ENCODE results near the gene NDUFB6.
A peak's percentile ranks its signal among the peaks of the same experiment; 100 is the strongest.

DNA sequence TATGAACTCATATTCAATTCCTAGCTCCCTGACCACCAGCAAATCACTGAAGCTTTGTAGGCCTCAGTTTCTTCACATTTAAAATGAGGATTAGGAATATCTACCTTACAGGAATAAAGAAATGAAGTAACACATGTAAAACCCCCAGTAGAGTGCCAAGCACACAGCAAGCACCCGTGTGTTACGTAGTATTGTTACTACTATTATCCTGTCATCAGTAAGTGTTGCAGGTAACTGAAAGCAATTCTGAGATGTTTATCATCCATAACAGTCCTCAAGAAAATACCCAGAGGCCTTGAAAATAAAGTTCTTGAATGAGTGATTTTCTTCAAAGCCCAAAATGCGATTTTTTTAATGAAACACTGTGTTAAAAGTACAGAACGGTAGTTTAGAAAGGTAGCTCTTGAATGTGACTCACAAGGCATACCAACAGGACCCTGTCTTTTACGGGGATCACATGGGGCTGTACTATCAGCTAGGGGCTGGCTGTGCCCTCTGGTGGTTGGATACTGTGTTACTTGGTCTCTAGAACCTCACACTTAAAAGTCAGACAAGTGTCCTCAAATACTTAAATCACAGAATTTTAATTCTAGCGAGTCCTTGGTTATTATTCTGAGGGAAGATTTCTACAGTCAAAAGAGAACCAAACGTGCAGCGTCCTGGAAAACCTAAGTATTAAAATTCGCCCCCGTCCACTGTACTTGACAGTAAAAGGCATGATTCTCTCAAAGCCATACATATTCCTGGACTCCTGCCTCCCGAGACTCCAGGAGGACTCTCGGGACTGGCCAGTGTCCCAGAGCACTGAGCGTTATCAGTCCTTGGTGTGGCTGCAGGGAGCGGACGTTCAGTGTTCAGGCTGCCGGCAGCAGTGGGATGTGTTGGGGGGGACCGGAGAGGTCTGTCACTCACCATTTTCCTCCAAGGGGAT, 725 bp downstream of the NDUFB6 start:
- TF ChIP-seq, protein P1, sequence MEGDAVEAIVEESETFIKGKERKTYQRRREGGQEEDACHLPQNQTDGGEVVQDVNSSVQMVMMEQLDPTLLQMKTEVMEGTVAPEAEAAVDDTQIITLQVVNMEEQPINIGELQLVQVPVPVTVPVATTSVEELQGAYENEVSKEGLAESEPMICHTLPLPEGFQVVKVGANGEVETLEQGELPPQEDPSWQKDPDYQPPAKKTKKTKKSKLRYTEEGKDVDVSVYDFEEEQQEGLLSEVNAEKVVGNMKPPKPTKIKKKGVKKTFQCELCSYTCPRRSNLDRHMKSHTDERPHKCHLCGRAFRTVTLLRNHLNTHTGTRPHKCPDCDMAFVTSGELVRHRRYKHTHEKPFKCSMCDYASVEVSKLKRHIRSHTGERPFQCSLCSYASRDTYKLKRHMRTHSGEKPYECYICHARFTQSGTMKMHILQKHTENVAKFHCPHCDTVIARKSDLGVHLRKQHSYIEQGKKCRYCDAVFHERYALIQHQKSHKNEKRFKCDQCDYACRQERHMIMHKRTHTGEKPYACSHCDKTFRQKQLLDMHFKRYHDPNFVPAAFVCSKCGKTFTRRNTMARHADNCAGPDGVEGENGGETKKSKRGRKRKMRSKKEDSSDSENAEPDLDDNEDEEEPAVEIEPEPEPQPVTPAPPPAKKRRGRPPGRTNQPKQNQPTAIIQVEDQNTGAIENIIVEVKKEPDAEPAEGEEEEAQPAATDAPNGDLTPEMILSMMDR (IDR thresholded peaks at IDR 0.05) = peak; percentile 47 to 60 (median 48)
- no peak for TF ChIP-seq POLR2A (IDR thresholded peaks at IDR 0.05; ENCODE audit: low read depth)

Data from esophagus muscularis mucosa (tissue), 3 donors.